ENCODE measurements around the gene SGMS2.

Gene SGMS2

GRCh38 chr4:107824350-107825071 lies at the start of gene SGMS2:
SGMS2 (plus strand) TSS chr4:107824932; CDS start chr4:107895554, 70,622 bp downstream.
- DNase-seq: peak; percentile 15 to 17
- TF ChIP-seq POLR2A (IDR thresholded peaks at IDR 0.05; ENCODE audit: low read length): no peak
- no peak for TF ChIP-seq GATA1 (IDR thresholded peaks at IDR 0.05; ENCODE audit: low read depth, low read length)

- DNase-seq: no peak
- TF ChIP-seq POLR2A (IDR thresholded peaks at IDR 0.05; ENCODE audit: low read length) (no peak), GATA1 (IDR thresholded peaks at IDR 0.05; ENCODE audit: low read depth, low read length) (no peak)
These were observed 46.8 kb upstream of the SGMS2 start for GRCh38 chr4:107777890-107778289.

GRCh38 chr4:107778784-107779530 lies 45.8 kb upstream of the SGMS2 start:
- DNase-seq: no peak
- TF ChIP-seq POLR2A (IDR thresholded peaks at IDR 0.05; ENCODE audit: low read length) (no peak), GATA1 (IDR thresholded peaks at IDR 0.05; ENCODE audit: low read depth, low read length) (no peak)

GRCh38 chr4:107780665-107781064 lies 44.1 kb upstream of the SGMS2 start:
- peak; percentile 43 to 59 for DNase-seq
- no peak for TF ChIP-seq GATA1 (IDR thresholded peaks at IDR 0.05; ENCODE audit: low read depth, low read length)
- TF ChIP-seq POLR2A (IDR thresholded peaks at IDR 0.05; ENCODE audit: low read length): no peak

- DNase-seq: no peak
- TF ChIP-seq POLR2A (IDR thresholded peaks at IDR 0.05; ENCODE audit: low read length): no peak
- TF ChIP-seq GATA1 (IDR thresholded peaks at IDR 0.05; ENCODE audit: low read depth, low read length): no peak
These were observed 32.8 kb upstream of the SGMS2 start for GRCh38 chr4:107791902-107792301.

DNA sequence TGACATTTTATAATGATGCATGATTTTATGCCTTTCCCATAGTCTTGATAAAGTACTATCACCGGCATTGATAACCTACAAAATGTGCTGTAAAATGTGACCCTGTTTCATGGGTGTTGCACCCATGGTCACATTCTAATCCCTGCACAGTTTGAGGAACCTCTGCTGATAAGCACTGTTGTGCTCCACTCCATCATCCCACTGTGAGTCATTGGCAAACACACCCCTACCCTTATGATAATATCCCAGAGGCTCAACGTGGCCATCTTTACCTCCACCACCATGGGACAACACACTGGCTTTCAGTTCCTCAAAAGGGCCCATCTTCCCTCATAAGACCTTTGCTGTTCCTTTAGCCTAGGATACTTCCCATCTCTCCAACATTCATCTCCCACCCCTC lies 32.0 kb upstream of the SGMS2 start:
- TF ChIP-seq POLR2A (IDR thresholded peaks at IDR 0.05; ENCODE audit: low read length) (no peak), GATA1 (IDR thresholded peaks at IDR 0.05; ENCODE audit: low read depth, low read length) (no peak)
- no peak for DNase-seq

GRCh38 chr4:107793996-107794395 lies 30.7 kb upstream of the SGMS2 start:
- no peak for TF ChIP-seq POLR2A (IDR thresholded peaks at IDR 0.05; ENCODE audit: low read length)
- TF ChIP-seq GATA1 (IDR thresholded peaks at IDR 0.05; ENCODE audit: low read depth, low read length): no peak
- DNase-seq: no peak

- TF ChIP-seq GATA1 (IDR thresholded peaks at IDR 0.05; ENCODE audit: low read depth, low read length): no peak
- TF ChIP-seq POLR2A (IDR thresholded peaks at IDR 0.05; ENCODE audit: low read length): no peak
- no peak for DNase-seq
These were observed 24.9 kb upstream of the SGMS2 start for GRCh38 chr4:107799669-107800450.

- DNase-seq: no peak
- TF ChIP-seq GATA1 (IDR thresholded peaks at IDR 0.05; ENCODE audit: low read depth, low read length) (no peak), POLR2A (IDR thresholded peaks at IDR 0.05; ENCODE audit: low read length) (no peak)
These were observed 24.0 kb upstream of the SGMS2 start for GRCh38 chr4:107800706-107801105.

DNA sequence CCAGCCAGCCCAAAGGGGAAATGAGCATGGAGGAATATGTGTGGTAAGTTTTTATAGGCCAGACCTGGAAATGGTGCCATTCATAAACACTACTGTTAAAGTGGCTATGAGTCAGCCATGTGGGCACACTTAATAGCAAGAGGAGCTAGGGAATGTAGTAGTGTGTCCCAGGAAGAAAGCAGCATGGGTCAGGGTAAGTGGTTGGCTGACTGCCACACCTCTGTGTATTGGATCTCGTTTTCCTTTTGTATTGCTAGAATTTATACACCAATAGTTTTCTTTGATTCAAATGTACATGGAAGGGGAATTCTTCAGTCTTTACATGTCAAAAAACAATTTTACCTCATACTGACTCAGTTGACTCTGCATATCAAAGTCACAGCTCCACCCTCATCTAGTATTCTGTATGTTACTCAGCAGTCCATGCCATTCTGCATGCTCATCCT lies 22.9 kb upstream of the SGMS2 start:
- no peak for DNase-seq
- TF ChIP-seq GATA1 (IDR thresholded peaks at IDR 0.05; ENCODE audit: low read depth, low read length) (no peak), POLR2A (IDR thresholded peaks at IDR 0.05; ENCODE audit: low read length) (no peak)

DNA sequence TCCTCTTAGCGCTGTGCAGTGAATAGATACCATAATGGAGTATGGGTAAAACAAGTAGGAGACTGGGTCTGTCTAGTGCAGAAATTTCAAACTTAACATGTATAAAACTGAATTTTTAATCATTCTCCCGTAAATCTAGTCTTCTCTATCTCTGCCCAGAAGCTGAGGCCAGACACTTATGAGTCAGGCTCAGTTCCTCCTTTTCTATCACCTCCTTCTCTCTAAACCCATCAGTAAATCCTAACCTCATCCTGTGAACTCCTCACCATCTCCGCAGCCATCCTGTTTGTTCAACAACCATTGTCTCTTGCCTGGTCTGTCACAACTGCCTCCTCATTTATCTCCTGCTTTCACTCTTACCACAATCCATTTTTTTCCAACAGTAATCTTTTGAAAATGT lies 19.8 kb upstream of the SGMS2 start:
- no peak for DNase-seq
- TF ChIP-seq GATA1 (IDR thresholded peaks at IDR 0.05; ENCODE audit: low read depth, low read length) (no peak), POLR2A (IDR thresholded peaks at IDR 0.05; ENCODE audit: low read length) (no peak)

GRCh38 chr4:107806196-107806595 lies 18.5 kb upstream of the SGMS2 start:
- no peak for DNase-seq

DNA sequence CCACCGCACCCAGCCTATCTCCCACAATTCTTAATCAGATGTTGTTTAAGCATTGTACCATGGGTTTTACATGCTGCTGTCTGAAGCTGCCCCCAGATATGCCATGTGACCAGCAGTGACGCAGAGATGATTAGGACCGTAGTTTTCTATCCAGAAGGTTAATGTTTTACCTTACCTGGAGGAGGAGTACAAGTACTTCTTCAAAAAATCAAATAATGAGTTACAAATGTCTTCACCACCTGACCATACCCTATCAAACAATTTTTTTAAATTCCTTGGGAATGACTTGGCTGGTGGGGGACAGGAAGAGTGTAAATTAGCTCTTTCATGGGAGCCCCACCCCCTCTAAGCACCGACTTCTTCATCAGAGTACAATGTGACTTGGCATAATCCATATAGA lies 16.2 kb upstream of the SGMS2 start:
- TF ChIP-seq POLR2A (IDR thresholded peaks at IDR 0.05; ENCODE audit: low read length) (no peak), GATA1 (IDR thresholded peaks at IDR 0.05; ENCODE audit: low read depth, low read length) (no peak)
- DNase-seq: no peak

More at GRCh38 chr4:107806196-107806595, 18.5 kb upstream of the SGMS2 start:
- no peak for TF ChIP-seq POLR2A (IDR thresholded peaks at IDR 0.05; ENCODE audit: low read length)
- no peak for TF ChIP-seq GATA1 (IDR thresholded peaks at IDR 0.05; ENCODE audit: low read depth, low read length)

- DNase-seq: no peak
- TF ChIP-seq GATA1 (IDR thresholded peaks at IDR 0.05; ENCODE audit: low read depth, low read length) (no peak), POLR2A (IDR thresholded peaks at IDR 0.05; ENCODE audit: low read length) (no peak)
These were observed 15.5 kb upstream of the SGMS2 start for GRCh38 chr4:107809210-107809609.
